ENCODE data around the gene HCN2. TPM values are rescaled to one million over a fixed set of nuclear protein-coding genes. Genes with fewer than 3 reads are reported as not detected.
"Not testable (repeated sequence)": the region's sequence is repeated elsewhere in the genome, so short reads cannot be mapped to it uniquely, and the experiment has no call there.

HCN2 gene
- polyA plus RNA-seq, 4 donors, result 0.27 to 0.58 (median 0.31) TPM

GRCh38 chr19:602391-603301 lies 13.0 kb downstream of the HCN2 start:
- no peak for DNase-seq (ENCODE audit: low read depth in 4 of 4, low spot score in 2 of 4)

GRCh38 chr19:603302-603639 lies 13.6 kb downstream of the HCN2 start:
- DNase-seq (ENCODE audit: low read depth in 4 of 4, low spot score in 2 of 4), result not testable (repeated sequence)

- not testable (repeated sequence) for DNase-seq (ENCODE audit: low read depth in 4 of 4, low spot score in 2 of 4)
Observed at GRCh38 chr19:603779-604178, 14.1 kb downstream of the HCN2 start.

- DNase-seq (ENCODE audit: low read depth in 4 of 4, low spot score in 2 of 4), result no peak
Observed at GRCh38 chr19:604355-604754, 14.7 kb downstream of the HCN2 start.

- not testable (repeated sequence) for DNase-seq (ENCODE audit: low read depth in 4 of 4, low spot score in 2 of 4)
Observed at GRCh38 chr19:605061-605971, 15.6 kb downstream of the HCN2 start.

GRCh38 chr19:607301-608154 lies 17.8 kb downstream of the HCN2 start:
- no peak for DNase-seq (ENCODE audit: low read depth in 4 of 4, low spot score in 2 of 4)

GRCh38 chr19:608155-609003 lies 18.7 kb downstream of the HCN2 start:
- no peak for DNase-seq (ENCODE audit: low read depth in 4 of 4, low spot score in 2 of 4)

- DNase-seq (ENCODE audit: low read depth in 4 of 4, low spot score in 2 of 4), result no peak
Observed at GRCh38 chr19:609004-609346, 19.3 kb downstream of the HCN2 start.

GRCh38 chr19:610071-610800 lies 20.6 kb downstream of the HCN2 start:
- DNase-seq (ENCODE audit: low read depth in 4 of 4, low spot score in 2 of 4), result no peak

- no peak for DNase-seq (ENCODE audit: low read depth in 4 of 4, low spot score in 2 of 4)
Observed at GRCh38 chr19:610801-611480, 21.3 kb downstream of the HCN2 start.

GRCh38 chr19:611481-611868 lies 21.8 kb downstream of the HCN2 start:
- no peak for DNase-seq (ENCODE audit: low read depth in 4 of 4, low spot score in 2 of 4)

- DNase-seq (ENCODE audit: low read depth in 4 of 4, low spot score in 2 of 4), result no peak
Observed at GRCh38 chr19:612941-613340, 23.3 kb downstream of the HCN2 start.

GRCh38 chr19:613732-614567 lies 24.3 kb downstream of the HCN2 start:
- DNase-seq (ENCODE audit: low read depth in 4 of 4, low spot score in 2 of 4), result no peak

- DNase-seq (ENCODE audit: low read depth in 4 of 4, low spot score in 2 of 4), result no peak
Observed at GRCh38 chr19:615619-616018, 25.9 kb downstream of the HCN2 start.

- no peak for DNase-seq (ENCODE audit: low read depth in 4 of 4, low spot score in 2 of 4)
Observed at GRCh38 chr19:616062-616700, 26.5 kb downstream of the HCN2 start.

- no peak for DNase-seq (ENCODE audit: low read depth in 4 of 4, low spot score in 2 of 4)
Observed at GRCh38 chr19:616747-617526, 27.3 kb downstream of the HCN2 start.

Measured in left renal cortex interstitium (tissue), 4 donors.